CD4-positive, alpha-beta T cell treated with Interleukin-2 at 100 ng/mL for 4 hours (primary cell): ENCODE results near the gene MRGPRE.

Source experiments
- DNase-seq: peaks from one replicate; pipeline ENCODE4 v3.0.0-alpha.2; 2020; ENCODE audit warnings: low spot score

Gene MRGPRE

GRCh38 chr11:3178349-3178748 is 53.9 kb downstream of the MRGPRE start:
- DNase-seq: no peak

DNA sequence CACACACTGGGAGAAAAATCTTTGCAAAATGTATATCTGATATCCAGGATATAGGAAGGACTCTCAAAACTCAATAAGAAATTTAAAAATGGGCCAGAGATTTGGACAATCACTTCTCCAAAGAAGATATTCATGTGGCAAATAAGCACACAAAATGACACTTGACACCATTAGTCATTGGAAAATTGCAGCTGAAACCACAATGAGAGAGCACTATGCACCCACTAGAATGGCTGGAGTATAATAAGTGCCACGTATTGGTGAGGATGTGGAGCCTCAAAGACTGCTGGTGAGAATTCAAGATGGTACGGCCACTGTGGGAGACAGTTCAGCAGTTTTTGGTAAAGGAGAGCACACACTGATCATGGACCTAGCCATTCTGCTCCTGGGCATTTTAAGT is 54.3 kb downstream of the MRGPRE start:
- no peak for DNase-seq
